PC-9 (cell line): ENCODE data around the gene MYO16. TPM values are rescaled to one million over a fixed set of nuclear protein-coding genes. Genes with fewer than 3 reads are reported as not detected.

ENCODE experiments used
- BruUV-seq: library from RNA; stranded (reverse); fragments of 400-500 nt; replicated peaks from 2 replicates; lab custom pipeline; 2021; lab: Mats Ljungman, UMichigan
- CTCF ChIA-PET: fragments of 300-600 bp; sonication (Branson Sonifier 250); formaldehyde crosslinking; loops from one replicate; lab custom pipeline; 2022; ENCODE audit warnings: antibody characterized with exemption; lab: Charles Lee
- POLR2A ChIA-PET: fragments of 300-600 bp; sonication (Branson Sonifier 250); formaldehyde crosslinking; loops from one replicate; lab custom pipeline; 2022; ENCODE audit warnings: antibody characterized with exemption; ENCODE audit not compliant: unreplicated experiment; lab: Charles Lee
- DNase-seq, 2 experiments: peaks; one replicate each; pipeline versions ENCODE4 v3.0.0 to v3.0.0-alpha.2; 2015 to 2022; ENCODE audit warnings: mixed read lengths in 1 of 2
- H2AFZ ChIP-seq: fragments of 200-600 bp; sonication (generic); 2 replicates; pipeline ENCODE4 v1.8.1; 2017; ENCODE audit warnings: antibody characterized with exemption
- H3F3A ChIP-seq: fragments of 200-600 bp; sonication (generic); 2 replicates; pipeline ENCODE4 v1.8.1; 2017; ENCODE audit warnings: antibody characterized with exemption, mild to moderate bottlenecking, low read depth; ENCODE audit not compliant: insufficient read depth
- H3K27ac ChIP-seq: fragments of 200-600 bp; sonication (generic); 2 replicates; pipeline ENCODE4 v1.6.1; 2016; ENCODE audit warnings: mixed run types
- H3K27me3 ChIP-seq: fragments of 200-600 bp; sonication (generic); 2 replicates; pipeline ENCODE4 v1.6.1; 2016; ENCODE audit warnings: low read depth, mixed run types; ENCODE audit not compliant: insufficient read depth
- H3K36me3 ChIP-seq: fragments of 200-600 bp; sonication (generic); 2 replicates; pipeline ENCODE4 v1.6.1; 2016; ENCODE audit warnings: low read depth, mixed run types
- H3K4me1 ChIP-seq: fragments of 200-600 bp; sonication (generic); replicated peaks from 2 replicates; pipeline ENCODE4 v1.6.1; 2016; ENCODE audit warnings: mixed run types; ENCODE audit not compliant: insufficient read depth
- H3K4me2 ChIP-seq: fragments of 200-600 bp; sonication (generic); 2 replicates; pipeline ENCODE4 v1.6.1; 2017; ENCODE audit warnings: mixed run types
- H3K4me3 ChIP-seq: fragments of 200-600 bp; sonication (generic); 2 replicates; pipeline ENCODE4 v1.6.1; 2016; ENCODE audit warnings: mixed run types
- H3K79me2 ChIP-seq: fragments of 200-600 bp; sonication (generic); 2 replicates; pipeline ENCODE4 v1.6.1; 2017; ENCODE audit warnings: low read depth, mixed run types
- H3K9me2 ChIP-seq: fragments of 200-600 bp; sonication (generic); 2 replicates; pipeline ENCODE4 v1.8.1; 2017; ENCODE audit warnings: mild to moderate bottlenecking; ENCODE audit not compliant: insufficient read depth
- H3K9me3 ChIP-seq: fragments of 200-600 bp; sonication (generic); 2 replicates; pipeline ENCODE4 v1.8.1; 2016; ENCODE audit warnings: low read depth; ENCODE audit not compliant: insufficient read depth
- H4K20me1 ChIP-seq: fragments of 200-600 bp; sonication (generic); 2 replicates; pipeline ENCODE4 v1.8.1; 2017; ENCODE audit not compliant: insufficient read depth
- EZH2 ChIP-seq: fragments of 200-600 bp; sonication (generic); IDR thresholded peaks from 2 replicates; pipeline ENCODE4 v1.8.0; 2017; ENCODE audit warnings: antibody characterized with exemption, low read depth
- intact Hi-C: fragments of 100-400 bp; cut with micrococcal nuclease; formaldehyde crosslinking; loops from one replicate; pipeline ENCODE4 v1.10.0; 2022; ENCODE audit not compliant: unreplicated experiment
- total RNA-seq: library from RNA; stranded (reverse); gene quantifications from 2 replicates; pipeline ENCODE4 v1.2.3, GENCODE V29; 2021
- TF ChIP-seq, protein P1 (sequence below): fragments of 200-600 bp; sonication (generic); conservative IDR thresholded peaks from 2 replicates; pipeline ENCODE4 v1.6.1; 2017; ENCODE audit warnings: mixed run types, antibody characterized with exemption, mild to moderate bottlenecking, moderate library complexity

MYO16 gene
- total RNA-seq, 1 experiment from 2014 or later, result 0.59 TPM

DNA sequence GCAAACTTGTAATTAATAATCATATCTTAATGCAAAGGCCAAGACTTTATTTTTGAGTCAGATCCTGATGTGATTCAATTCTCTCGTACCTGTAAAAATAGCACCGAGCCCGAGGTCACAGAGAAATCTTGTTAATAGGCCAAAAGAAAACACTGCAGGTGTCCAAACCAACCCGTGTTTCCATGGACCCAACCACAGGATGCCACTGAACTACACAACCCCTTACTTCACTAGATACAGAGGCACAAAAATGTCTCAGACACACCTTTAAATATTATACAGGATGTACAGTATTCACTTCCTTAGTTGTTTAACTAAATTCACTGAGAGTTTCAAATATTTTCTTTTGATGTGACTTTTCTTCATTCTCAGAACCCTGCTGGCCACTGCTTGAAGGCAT lies 530.9 kb downstream of the MYO16 start:
- Histone ChIP-seq H3K4me2 (no peak overlapping the region), H3K4me3 (no peak overlapping the region), H3K9me2 (no peaks in the 10 kb centered on the region), H3K9me3 (no peaks in the 10 kb centered on the region), H3K27ac (no peak overlapping the region; the same call in 1 of the 2 replicates), H3K79me2 (no peaks in the 10 kb centered on the region), H3K27me3 (no peaks in the 10 kb centered on the region), H2AFZ (no peak overlapping the region), H3K36me3 (no peaks in the 10 kb centered on the region), H3F3A (peaks cover 33% of the 10 kb centered on the region), H4K20me1 (no peaks in the 10 kb centered on the region), H3K4me1 (peaks cover 64% of the 10 kb centered on the region)
- ChIA-PET CTCF (no interaction called here), POLR2A (no interaction called here)
- no peak for TF ChIP-seq EZH2
- TF ChIP-seq, protein P1, sequence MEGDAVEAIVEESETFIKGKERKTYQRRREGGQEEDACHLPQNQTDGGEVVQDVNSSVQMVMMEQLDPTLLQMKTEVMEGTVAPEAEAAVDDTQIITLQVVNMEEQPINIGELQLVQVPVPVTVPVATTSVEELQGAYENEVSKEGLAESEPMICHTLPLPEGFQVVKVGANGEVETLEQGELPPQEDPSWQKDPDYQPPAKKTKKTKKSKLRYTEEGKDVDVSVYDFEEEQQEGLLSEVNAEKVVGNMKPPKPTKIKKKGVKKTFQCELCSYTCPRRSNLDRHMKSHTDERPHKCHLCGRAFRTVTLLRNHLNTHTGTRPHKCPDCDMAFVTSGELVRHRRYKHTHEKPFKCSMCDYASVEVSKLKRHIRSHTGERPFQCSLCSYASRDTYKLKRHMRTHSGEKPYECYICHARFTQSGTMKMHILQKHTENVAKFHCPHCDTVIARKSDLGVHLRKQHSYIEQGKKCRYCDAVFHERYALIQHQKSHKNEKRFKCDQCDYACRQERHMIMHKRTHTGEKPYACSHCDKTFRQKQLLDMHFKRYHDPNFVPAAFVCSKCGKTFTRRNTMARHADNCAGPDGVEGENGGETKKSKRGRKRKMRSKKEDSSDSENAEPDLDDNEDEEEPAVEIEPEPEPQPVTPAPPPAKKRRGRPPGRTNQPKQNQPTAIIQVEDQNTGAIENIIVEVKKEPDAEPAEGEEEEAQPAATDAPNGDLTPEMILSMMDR, result no peak
- peak in 1 of 2 experiments; percentile 51 for DNase-seq
- BruUV-seq, result no TSS peak
- intact Hi-C loops, result no loop called here

DNA sequence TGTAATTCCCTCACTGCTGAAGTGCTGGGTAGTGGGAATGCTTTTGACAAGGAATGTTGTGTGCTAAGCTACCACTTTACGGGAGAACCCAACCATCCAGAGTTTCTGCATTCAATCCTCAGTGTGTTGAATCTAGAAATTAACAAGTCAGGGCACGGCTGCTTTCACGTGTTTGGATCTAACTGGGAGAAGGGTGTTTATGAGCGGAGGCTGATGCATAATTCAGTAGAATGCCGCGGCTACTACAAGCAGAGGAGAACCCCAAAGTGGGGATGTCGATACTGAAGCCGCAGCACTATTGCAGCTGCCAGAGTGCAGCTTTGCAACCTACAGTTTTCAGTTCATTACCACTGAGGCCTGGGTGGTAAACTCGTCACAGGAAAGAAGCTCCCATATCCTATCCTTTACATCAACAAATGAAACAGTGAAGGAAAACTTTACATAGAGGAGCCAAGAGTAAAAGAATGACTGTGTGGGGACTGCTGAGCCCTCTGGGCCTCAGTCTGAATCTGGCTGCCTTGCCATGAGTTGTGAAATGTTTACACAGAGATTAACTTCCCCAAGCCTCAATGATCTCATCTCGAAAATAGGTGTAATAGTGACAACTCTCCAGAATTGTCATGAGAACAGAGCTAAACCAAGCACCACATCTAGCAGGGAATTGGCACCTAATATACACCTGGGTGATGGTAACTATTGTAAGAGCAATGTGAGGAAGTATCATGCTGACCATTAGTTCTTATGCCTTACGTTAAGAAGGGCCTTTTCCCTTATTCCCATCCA lies 531.7 kb downstream of the MYO16 start:
- H3K27me3 ChIP-seq, result no peaks in the 10 kb centered on the region
- H3K4me1 ChIP-seq, result peaks cover 58% of the 10 kb centered on the region
- no peaks in the 10 kb centered on the region for H3K36me3 ChIP-seq
- H3K79me2 ChIP-seq, result no peaks in the 10 kb centered on the region
- ChIA-PET POLR2A (no interaction called here), CTCF (no interaction called here)
- H4K20me1 ChIP-seq, result no peaks in the 10 kb centered on the region
- TF ChIP-seq EZH2, result no peak
- TF ChIP-seq, protein P1, result no peak
- peaks cover 26% of the 10 kb centered on the region for H3F3A ChIP-seq
- no peaks in the 10 kb centered on the region for H3K9me3 ChIP-seq
- no TSS peak for BruUV-seq
- no peak overlapping the region for H3K4me3 ChIP-seq
- no peak overlapping the region; the same call in 1 of the 2 replicates for H3K27ac ChIP-seq
- no peak overlapping the region for H3K4me2 ChIP-seq
- intact Hi-C loops, result no loop called here
- no peak overlapping the region for H2AFZ ChIP-seq
- DNase-seq, result peak in 1 of 2 experiments; percentile 57
- H3K9me2 ChIP-seq, result no peaks in the 10 kb centered on the region

DNA sequence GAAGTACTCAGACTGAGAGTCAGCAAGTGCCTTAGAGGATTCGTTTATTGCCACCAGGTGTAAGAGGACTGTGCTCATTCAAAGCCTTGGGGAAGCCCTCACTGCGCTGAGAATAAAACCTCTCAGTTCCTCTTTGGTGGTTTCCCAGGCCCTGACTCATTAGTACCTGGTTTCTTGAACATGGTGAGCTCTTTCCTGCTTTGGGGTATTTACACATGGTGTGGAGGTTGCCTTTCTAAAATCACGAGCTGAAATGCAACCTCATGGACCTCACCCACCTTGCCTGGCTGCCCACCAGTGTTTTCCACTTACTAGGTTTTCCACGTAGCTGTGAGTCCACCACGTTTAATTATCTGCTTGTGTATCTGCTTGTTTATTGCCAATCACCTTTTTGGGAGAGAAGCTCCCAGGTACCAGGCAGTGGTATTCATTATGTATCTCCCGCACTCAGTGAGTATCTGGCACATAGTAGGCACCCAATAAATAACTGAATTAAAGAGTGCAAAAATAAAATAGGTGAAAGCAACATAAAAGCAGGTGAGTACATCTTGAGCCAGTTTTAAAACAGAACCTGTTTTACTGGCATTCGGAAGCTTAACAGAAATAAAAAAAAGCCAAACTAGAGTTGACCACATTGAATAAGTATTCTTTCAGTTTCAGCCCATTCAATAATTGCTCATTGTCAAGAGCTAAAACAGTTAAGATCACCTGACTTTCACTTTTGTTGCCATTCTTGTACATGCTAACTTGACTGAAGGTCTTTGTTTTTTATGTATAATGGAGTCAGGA lies 533.0 kb downstream of the MYO16 start:
- H2AFZ ChIP-seq, result no peak overlapping the region
- DNase-seq, result peak in 1 of 2 experiments; percentile 80
- TF ChIP-seq, protein P1, result no peak
- TF ChIP-seq EZH2, result no peak
- peak overlapping the region; percentile 3; the same call in 1 of the 2 replicates for H3K4me2 ChIP-seq
- no peaks in the 10 kb centered on the region for H3K27me3 ChIP-seq
- no TSS peak for BruUV-seq
- POLR2A ChIA-PET, result interaction anchor here (0.6 kb wide), 2 partner anchors 19 to 1116 kb away, joined by 4 to 6 read pairs; no protein-coding TSS in a partner anchor
- no peak overlapping the region for H3K4me3 ChIP-seq
- H3K9me3 ChIP-seq, result no peaks in the 10 kb centered on the region
- intact Hi-C loops, result no loop called here
- CTCF ChIA-PET, result no interaction called here
- no peaks in the 10 kb centered on the region for H3K79me2 ChIP-seq
- H3K9me2 ChIP-seq, result no peaks in the 10 kb centered on the region
- H3K36me3 ChIP-seq, result no peaks in the 10 kb centered on the region
- peak overlapping the region; percentile 37; the same call in 1 of the 2 replicates for H3K27ac ChIP-seq
- peaks cover 45% of the 10 kb centered on the region for H3K4me1 ChIP-seq
- H3F3A ChIP-seq, result peaks cover 13% of the 10 kb centered on the region; the same call in 1 of the 2 replicates
- no peaks in the 10 kb centered on the region for H4K20me1 ChIP-seq
